Tibial artery (tissue), 4 donors: Measurements from ENCODE around the gene SHROOM3.

Experiments
- DNase-seq, 2 donors: peaks; one replicate each; pipeline ENCODE4 v3.0.0-alpha.2; 2019
- H3K27ac ChIP-seq, 2 donors: fragments of 200-600 bp; sonication (generic) in 1 of 2; 1 replicate in 1 of 2; 2 replicates in 1 of 2; pipeline ENCODE4 v1.5.1; 2018 to 2019; ENCODE audit warnings: mild to moderate bottlenecking in 1 of 2
- H3K27me3 ChIP-seq, 2 donors: fragments of 200-600 bp; sonication (generic) in 1 of 2; one replicate each; pipeline versions ENCODE4 v1.5.1 to v1.6.0; 2016 to 2019
- H3K36me3 ChIP-seq, 3 donors: fragments of 200-600 bp; sonication (generic) in 2 of 3; one replicate each; pipeline ENCODE4 v1.5.1; 2016 to 2019; ENCODE audit warnings: mild to moderate bottlenecking in 2 of 3
- H3K4me1 ChIP-seq, 4 donors: fragments of 200-600 bp; sonication (generic) in 2 of 4; 1 replicate in 3 of 4; 2 replicates in 1 of 4; pipeline ENCODE4 v1.5.1; 2016 to 2019
- H3K4me3 ChIP-seq, 2 donors: fragments of 200-600 bp; sonication (generic) in 1 of 2; 1 replicate in 1 of 2; 2 replicates in 1 of 2; pipeline ENCODE4 v1.5.1; 2018 to 2019; ENCODE audit warnings: mild to moderate bottlenecking in 2 of 2
- H3K9me3 ChIP-seq, 3 donors: fragments of 200-600 bp; sonication (generic) in 1 of 3; one replicate each; pipeline ENCODE4 v1.5.1; 2016 to 2019
- CTCF ChIP-seq, 2 experiments: fragments of 200-600 bp in 1 of 2; fragments of 450-650 bp in 1 of 2; IDR thresholded peaks; one replicate each; pipeline ENCODE4 v1.5.1; 2017 to 2019; ENCODE audit warnings: antibody characterized with exemption in 2 of 2, mild to moderate bottlenecking in 1 of 2, moderate library complexity in 1 of 2
- intact Hi-C: fragments of 100-400 bp; cut with DNase I; formaldehyde crosslinking; loops from one replicate; pipeline ENCODE4 v1.15.0; 2023; ENCODE audit warnings: low total_unique reads

Gene SHROOM3

GRCh38 chr4:76729460-76729859, 294.4 kb downstream of the SHROOM3 start:
- peaks cover 0 to 39% (median 13%) of the 10 kb centered on the region in 4 donors for H3K4me1 ChIP-seq
- intact Hi-C loops, result no loop called here
- peaks cover 0 to 13% (median 0%) of the 10 kb centered on the region in 3 donors for H3K36me3 ChIP-seq
- TF ChIP-seq CTCF (IDR thresholded peaks at IDR 0.05), result no peak
- no peaks in the 10 kb centered on the region for H3K9me3 ChIP-seq
- no peak for DNase-seq
- no peak overlapping the region for H3K4me3 ChIP-seq
- no peaks in the 10 kb centered on the region for H3K27me3 ChIP-seq
- H3K27ac ChIP-seq, result peak overlapping the region in 1 of 2 donors; percentile 2

GRCh38 chr4:76729980-76730379, 295.0 kb downstream of the SHROOM3 start:
- no peak for TF ChIP-seq CTCF (IDR thresholded peaks at IDR 0.05)
- intact Hi-C loops, result no loop called here
- Histone ChIP-seq H3K27me3 (no peaks in the 10 kb centered on the region), H3K27ac (no peak overlapping the region), H3K4me3 (no peak overlapping the region), H3K36me3 (peaks cover 0 to 13% (median 0%) of the 10 kb centered on the region in 3 donors), H3K4me1 (peaks cover 0 to 34% (median 13%) of the 10 kb centered on the region in 4 donors), H3K9me3 (no peaks in the 10 kb centered on the region)
- DNase-seq, result no peak

GRCh38 chr4:76732246-76732645, 297.2 kb downstream of the SHROOM3 start:
- no peaks in the 10 kb centered on the region for H3K27me3 ChIP-seq
- H3K4me1 ChIP-seq, result peaks cover 0 to 49% (median 21%) of the 10 kb centered on the region in 4 donors
- no peak overlapping the region for H3K27ac ChIP-seq
- H3K36me3 ChIP-seq, result peaks cover 0 to 13% (median 0%) of the 10 kb centered on the region in 3 donors
- no peak for TF ChIP-seq CTCF (IDR thresholded peaks at IDR 0.05)
- DNase-seq, result no peak
- no peaks in the 10 kb centered on the region for H3K9me3 ChIP-seq
- intact Hi-C loops, result no loop called here
- H3K4me3 ChIP-seq, result no peak overlapping the region

- peaks cover 0 to 13% (median 0%) of the 10 kb centered on the region in 3 donors for H3K36me3 ChIP-seq
- intact Hi-C loops, result no loop called here
- TF ChIP-seq CTCF (IDR thresholded peaks at IDR 0.05), result no peak
- no peak for DNase-seq
- H3K9me3 ChIP-seq, result no peaks in the 10 kb centered on the region
- peak overlapping the region in 1 of 2 donors; percentile 1 for H3K27ac ChIP-seq
- H3K27me3 ChIP-seq, result no peaks in the 10 kb centered on the region
- H3K4me1 ChIP-seq, result peaks cover 0 to 59% (median 29%) of the 10 kb centered on the region in 4 donors
- no peak overlapping the region for H3K4me3 ChIP-seq
These were observed 298.2 kb downstream of the SHROOM3 start for GRCh38 chr4:76733068-76733771.

GRCh38 chr4:76736414-76736813, 301.4 kb downstream of the SHROOM3 start:
- Histone ChIP-seq H3K27ac (peak overlapping the region; percentile 76 to 89), H3K36me3 (peaks cover 12 to 40% (median 23%) of the 10 kb centered on the region in 3 donors), H3K4me1 (peaks cover 0 to 73% (median 54%) of the 10 kb centered on the region in 4 donors), H3K27me3 (no peaks in the 10 kb centered on the region), H3K9me3 (no peaks in the 10 kb centered on the region), H3K4me3 (no peak overlapping the region)
- intact Hi-C loops, result no loop called here
- TF ChIP-seq CTCF (IDR thresholded peaks at IDR 0.05), result no peak
- DNase-seq, result no peak
